GM12878 (cell line): ENCODE data around the gene MBD6. TPM values are rescaled to one million over a fixed set of nuclear protein-coding genes. Genes with fewer than 3 reads are reported as not detected.

Experiments
- ATAC-seq: fragments of 200-7000 bp; cut with Tn5 transposase; 3 replicates; pipeline ENCODE4 v1.9.1; 2020; ENCODE audit warnings: mild to moderate bottlenecking, moderate library complexity
- BruUV-seq: library from RNA; stranded (reverse); fragments of 400-500 nt; replicated peaks from 2 replicates; lab custom pipeline; 2021; lab: Mats Ljungman, UMichigan
- CTCF ChIA-PET: fragments of 300-600 bp; sonication (Branson Sonifier 250); formaldehyde crosslinking; extraction: SDS; loops from one replicate; lab custom pipeline; 2021; ENCODE audit warnings: inconsistent platforms; lab: Yijun Ruan, JAX
- POLR2A ChIA-PET: fragments of 350-600 bp; formaldehyde crosslinking; extraction: SDS; loops from one replicate; lab custom pipeline; 2021; ENCODE audit warnings: inconsistent platforms; lab: Charles Lee
- RAD21 ChIA-PET: fragments of 300-600 bp; sonication (Branson Sonifier 250); formaldehyde crosslinking; loops from one replicate; lab custom pipeline; 2023; ENCODE audit warnings: antibody characterized with exemption; ENCODE audit not compliant: unreplicated experiment; lab: Charles Lee
- SMC1A ChIA-PET: fragments of 300-600 bp; sonication (Branson Sonifier 250); formaldehyde crosslinking; loops from one replicate; lab custom pipeline; 2023; ENCODE audit not compliant: unreplicated experiment, uncharacterized antibody; lab: Charles Lee
- DNase-seq: peaks from one replicate; pipeline ENCODE4 v3.0.0-alpha.2; 2011; ENCODE audit warnings: low read depth, low spot score
- FAIRE-seq: peaks from 3 replicates; lab custom pipeline; 2011; peaks lifted over from hg19 to GRCh38; lab: Jason Lieb, UNC
- H2AFZ ChIP-seq: 2 replicates; pipeline ENCODE4 v1.6.0; 2011; ENCODE audit warnings: low read depth, low read length, control low read depth; ENCODE audit not compliant: control insufficient read depth
- H3K27ac ChIP-seq: 2 replicates; pipeline ENCODE4 v1.5.1; 2011; ENCODE audit warnings: control low read depth; ENCODE audit not compliant: control insufficient read depth, insufficient read depth
- H3K27me3 ChIP-seq, 2 experiments: replicated peaks in 1 of 2; 2 replicates each; pipeline versions ENCODE4 v1.6.0 to v1.6.1; 2011; ENCODE audit warnings: low read length in 1 of 2; ENCODE audit not compliant: control insufficient read depth in 2 of 2, insufficient read depth in 2 of 2
- H3K36me3 ChIP-seq, 2 experiments: 2 replicates each; pipeline ENCODE4 v1.5.1; 2011; ENCODE audit warnings: low read length in 1 of 2; ENCODE audit not compliant: control insufficient read depth in 2 of 2, insufficient read depth in 2 of 2
- H3K4me1 ChIP-seq: 2 replicates; pipeline ENCODE4 v1.6.1; 2011; ENCODE audit warnings: mild to moderate bottlenecking, low read length, moderate library complexity, mixed read lengths; ENCODE audit not compliant: control insufficient read depth, insufficient read depth
- H3K4me2 ChIP-seq: 2 replicates; pipeline ENCODE4 v1.6.0; 2011; ENCODE audit warnings: control low read depth; ENCODE audit not compliant: control insufficient read depth, insufficient read depth
- H3K4me3 ChIP-seq: fragments of 200-600 bp; sonication (generic); 2 replicates; pipeline ENCODE4 v1.5.1; 2016
- H3K79me2 ChIP-seq: 2 replicates; pipeline ENCODE4 v1.6.0; 2011; ENCODE audit warnings: low read length; ENCODE audit not compliant: control insufficient read depth, insufficient read depth
- H3K9ac ChIP-seq: 2 replicates; pipeline ENCODE4 v1.8.0; 2011; ENCODE audit warnings: low read length, control low read depth, mixed read lengths; ENCODE audit not compliant: control insufficient read depth, insufficient read depth
- H3K9me3 ChIP-seq: replicated peaks from 3 replicates; pipeline ENCODE4 v1.5.1; 2011; ENCODE audit warnings: mild to moderate bottlenecking, low read length; ENCODE audit not compliant: control insufficient read depth, insufficient read depth
- H4K20me1 ChIP-seq: 2 replicates; pipeline ENCODE4 v1.6.0; 2011; ENCODE audit not compliant: control insufficient read depth, insufficient read depth
- ATF7 ChIP-seq: fragments of 450-650 bp; IDR thresholded peaks from 2 replicates; pipeline ENCODE4 v1.6.1; 2016; ENCODE audit warnings: low read depth, mild to moderate bottlenecking
- BACH1 ChIP-seq: fragments of 450-650 bp; IDR thresholded peaks from 2 replicates; pipeline ENCODE4 v1.6.1; 2017; ENCODE audit warnings: mild to moderate bottlenecking, borderline replicate concordance
- CHD1 ChIP-seq: IDR thresholded peaks from 2 replicates; pipeline ENCODE4 v1.6.1; 2012; ENCODE audit warnings: low read depth, low read length, improper control_type of control experiment
- MLLT1 ChIP-seq: fragments of 450-650 bp; IDR thresholded peaks from 2 replicates; pipeline ENCODE4 v1.6.1; 2016; ENCODE audit warnings: mild to moderate bottlenecking
- MTA3 ChIP-seq: IDR thresholded peaks from 2 replicates; pipeline ENCODE4 v1.6.1; 2012; ENCODE audit warnings: low read length, inconsistent platforms, borderline replicate concordance
- NFIC ChIP-seq: IDR thresholded peaks from 2 replicates; pipeline ENCODE4 v1.6.1; 2012; ENCODE audit warnings: low read depth, mild to moderate bottlenecking, inconsistent platforms, low read length, moderate library complexity
- NRF1 ChIP-seq: conservative IDR thresholded peaks from 2 replicates; pipeline ENCODE4 v1.6.1; 2011; ENCODE audit warnings: mild to moderate bottlenecking, low read depth, low read length, improper control_type of control experiment
- PML ChIP-seq: IDR thresholded peaks from 2 replicates; pipeline ENCODE4 v1.6.1; 2012; ENCODE audit warnings: low read length, inconsistent platforms
- RAD21 ChIP-seq: IDR thresholded peaks from 2 replicates; pipeline ENCODE4 v1.6.1; 2011; ENCODE audit warnings: mild to moderate bottlenecking, low read depth, low read length, moderate library complexity; ENCODE audit not compliant: insufficient read depth
- SRF ChIP-seq, 2 experiments: IDR thresholded peaks; 2 replicates each; pipeline ENCODE4 v1.6.1; 2011; ENCODE audit warnings: low read depth in 2 of 2, low read length in 2 of 2, mild to moderate bottlenecking in 1 of 2, moderate library complexity in 1 of 2
- STAT3 ChIP-seq: IDR thresholded peaks from 2 replicates; pipeline ENCODE4 v1.6.1; 2011; ENCODE audit warnings: low read depth, low read length, improper control_type of control experiment
- ZBED1 ChIP-seq: IDR thresholded peaks from 2 replicates; pipeline ENCODE4 v1.6.1; 2016; ENCODE audit warnings: borderline replicate concordance
- WGBS: methylation state at CpG from one replicate; pipeline ENCODE4 v1.1.6; 2016; ENCODE audit warnings: low lambda C conversion rate; ENCODE audit not compliant: insufficient replicate concordance, insufficient coverage; ENCODE audit errors: missing lambda C conversion rate; 5-methylcytosine and 5-hydroxymethylcytosine counted together
- in situ Hi-C: fragments of 300-500 bp; cut with MboI; formaldehyde crosslinking; loops from 9 replicates; pipeline ENCODE4 v1.14.3; 2018; ENCODE audit warnings: mixed read lengths
- intact Hi-C: fragments of 100-400 bp; cut with micrococcal nuclease; formaldehyde crosslinking; loops from one replicate; pipeline ENCODE4 v1.14.2; 2022; ENCODE audit not compliant: unreplicated experiment
- polyA plus RNA-seq, 11 experiments: library from polyadenylated mRNA; depleted of rRNA in 4 of 11; unstranded in 6 of 11; stranded (reverse) in 5 of 11; fragments of >200 nt; fragmentation: Nextera tagmentation in 4 of 11; fragmentation: Illumina TruSeq in 1 of 11; extraction: Ambion mirVana in 4 of 11; extraction: Trizol in 1 of 11; gene quantifications; 1 replicate in 1 of 11; 2 replicates in 10 of 11; pipeline versions ENCODE4 v1.2.1 to v1.2.3, GENCODE V29; 2011 to 2016; ENCODE audit warnings: inconsistent platforms in 2 of 11, missing spikeins in 2 of 11, low read depth in 1 of 11
- total RNA-seq, 4 experiments: library from RNA; depleted of rRNA in 3 of 4; stranded (reverse); fragments of >200 nt in 3 of 4; fragmentation: Illumina TruSeq in 1 of 4; extraction: Trizol in 1 of 4; gene quantifications; 2 replicates each; pipeline versions ENCODE4 v1.2.1 to v1.2.3, GENCODE V29; 2013 to 2021

MBD6 gene
- total and polyA plus RNA-seq, 10 of the 15 experiments (the other 5 are each of a cell fraction or from before 2014, with no cell fraction given): 1.5 to 52.7 (median 6.8) TPM

- WGBS: 36% methylated on average over 3 of the region's 3 CpGs
- DNase-seq (no peak), ATAC-seq (no peak), FAIRE-seq (no peak)
- H3K9me3 ChIP-seq: no peaks in the 10 kb centered on the region
- 0 out of 2 replicates have a peak, but pooled peaks cover 2% of the 10 kb centered on the region for H3K4me1 ChIP-seq
- in situ Hi-C loops (no loop called here), intact Hi-C loops (no loop called here)
- H3K27ac ChIP-seq: no peak overlapping the region
- no peak overlapping the region for H2AFZ ChIP-seq
- peaks cover 2% of the 10 kb centered on the region for H3K79me2 ChIP-seq
- POLR2A ChIA-PET: no interaction called here
- H3K9ac ChIP-seq: no peak overlapping the region
- RAD21 ChIA-PET: no interaction called here
- peaks cover 0 to 3% of the 10 kb centered on the region in 2 experiments; a peak in 2 of 4 replicates for H3K27me3 ChIP-seq
- H3K36me3 ChIP-seq: no peaks in the 10 kb centered on the region
- H3K4me3 ChIP-seq: no peak overlapping the region
- TF ChIP-seq ATF7 (no peak), NRF1 (no peak), MLLT1 (no peak), CHD1 (no peak), BACH1 (no peak), RAD21 (no peak), NFIC (no peak), PML (no peak), ZBED1 (no peak), STAT3 (no peak), MTA3 (no peak), SRF (IDR thresholded peaks at IDR 0.05; ENCODE audit: low read depth in 2 of 2, low read length in 2 of 2) (no peak)
- SMC1A ChIA-PET: interaction anchor here (0.6 to 0.8 kb wide), 2 partner anchors 9 to 313 kb away, joined by 3 read pairs; no protein-coding TSS in a partner anchor
- H4K20me1 ChIP-seq: no peaks in the 10 kb centered on the region
- CTCF ChIA-PET: interaction anchor here (1.3 to 1.8 kb wide), 3 partner anchors 8 to 34 kb away, joined by 4 to 9 read pairs (median 5); no protein-coding TSS in a partner anchor
- no TSS peak for BruUV-seq
- no peak overlapping the region for H3K4me2 ChIP-seq
Measured at GRCh38 chr12:57551637-57552305, 29.1 kb downstream of the MBD6 start.
